GM15510 (cell line): Measurements from ENCODE around the gene CLEC10A.

Source experiments
- POLR2A ChIP-seq: IDR thresholded peaks from 3 replicates; pipeline ENCODE4 v1.6.1; 2011; ENCODE audit warnings: borderline replicate concordance; ENCODE audit not compliant: insufficient read length; ENCODE audit errors: extremely low read depth

Gene CLEC10A, protein sequence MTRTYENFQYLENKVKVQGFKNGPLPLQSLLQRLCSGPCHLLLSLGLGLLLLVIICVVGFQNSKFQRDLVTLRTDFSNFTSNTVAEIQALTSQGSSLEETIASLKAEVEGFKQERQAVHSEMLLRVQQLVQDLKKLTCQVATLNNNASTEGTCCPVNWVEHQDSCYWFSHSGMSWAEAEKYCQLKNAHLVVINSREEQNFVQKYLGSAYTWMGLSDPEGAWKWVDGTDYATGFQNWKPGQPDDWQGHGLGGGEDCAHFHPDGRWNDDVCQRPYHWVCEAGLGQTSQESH

GRCh38 chr17:7079581-7080455, at the start of gene CLEC10A:
Gene CLEC10A, minus strand, starts transcription at chr17:7080251. Its CDS starts 1,439 bp downstream, at chr17:7078812.
- no peak for TF ChIP-seq POLR2A

GRCh38 chr17:7129311-7129710, 49.3 kb upstream of the CLEC10A start:
- no peak for TF ChIP-seq POLR2A

DNA sequence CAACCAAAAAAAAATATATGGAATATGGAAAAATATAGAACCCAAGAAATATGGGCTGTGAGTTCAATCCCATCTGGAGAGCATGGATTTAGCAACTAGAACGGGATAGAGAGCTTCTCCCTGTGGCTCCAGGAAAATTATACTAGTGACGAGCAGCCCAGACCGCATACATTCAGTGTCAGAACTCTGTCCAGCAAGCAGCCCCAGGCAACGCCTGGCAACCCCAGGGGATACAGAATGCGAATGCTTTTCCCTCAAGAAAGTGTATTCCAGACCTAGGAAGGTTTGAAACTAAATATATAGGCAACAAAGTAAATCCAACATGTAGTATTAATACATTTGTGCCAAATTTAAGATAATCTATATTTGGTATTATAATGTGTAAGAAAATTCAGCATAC, 48.1 kb upstream of the CLEC10A start:
- TF ChIP-seq POLR2A, result no peak

- TF ChIP-seq POLR2A, result no peak
Observed at GRCh38 chr17:7124923-7125322, 44.9 kb upstream of the CLEC10A start.

DNA sequence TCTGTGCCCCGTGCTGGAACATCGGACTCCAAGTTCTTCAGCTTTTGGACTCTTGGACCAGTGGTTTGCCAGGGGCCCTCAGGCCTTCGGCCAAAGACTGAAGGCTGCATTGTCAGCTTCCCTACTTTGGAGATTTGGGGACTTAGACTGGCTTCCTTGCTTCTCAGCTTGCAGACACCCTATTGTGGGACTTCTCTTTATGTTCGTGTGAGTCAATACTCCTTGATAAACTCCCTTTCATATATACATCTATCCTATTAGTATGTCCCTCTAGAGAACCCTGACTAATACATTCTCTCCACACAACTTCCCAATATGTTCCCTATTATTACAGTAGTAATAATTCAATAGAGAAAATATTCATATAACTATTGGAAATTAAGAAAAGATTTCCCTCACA, 43.8 kb upstream of the CLEC10A start:
- TF ChIP-seq POLR2A, result no peak

- no peak for TF ChIP-seq POLR2A
Observed at GRCh38 chr17:7122381-7122780, 42.3 kb upstream of the CLEC10A start.

DNA sequence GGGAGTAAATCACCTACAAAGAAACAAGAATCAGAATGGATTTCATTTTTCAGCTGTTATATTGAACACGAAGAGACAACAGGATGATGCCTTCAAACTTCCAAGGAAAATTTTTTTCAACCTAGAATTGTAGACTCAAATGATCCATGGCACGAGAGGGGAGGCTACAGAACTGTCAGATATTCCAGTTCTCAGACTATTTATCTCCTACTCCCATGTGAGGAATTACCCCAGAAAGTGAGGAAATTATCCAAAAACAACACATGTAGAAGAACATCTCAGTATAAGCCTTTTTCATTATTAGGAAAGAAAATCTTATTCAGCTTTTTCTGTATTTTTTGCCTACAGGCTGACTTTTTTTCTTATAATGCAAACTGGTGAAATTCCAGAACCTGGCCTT, 40.1 kb upstream of the CLEC10A start:
- no peak for TF ChIP-seq POLR2A

- no peak for TF ChIP-seq POLR2A
Observed at GRCh38 chr17:7119314-7119713, 39.3 kb upstream of the CLEC10A start.

GRCh38 chr17:7114875-7115614, 35.0 kb upstream of the CLEC10A start:
- no peak for TF ChIP-seq POLR2A

DNA sequence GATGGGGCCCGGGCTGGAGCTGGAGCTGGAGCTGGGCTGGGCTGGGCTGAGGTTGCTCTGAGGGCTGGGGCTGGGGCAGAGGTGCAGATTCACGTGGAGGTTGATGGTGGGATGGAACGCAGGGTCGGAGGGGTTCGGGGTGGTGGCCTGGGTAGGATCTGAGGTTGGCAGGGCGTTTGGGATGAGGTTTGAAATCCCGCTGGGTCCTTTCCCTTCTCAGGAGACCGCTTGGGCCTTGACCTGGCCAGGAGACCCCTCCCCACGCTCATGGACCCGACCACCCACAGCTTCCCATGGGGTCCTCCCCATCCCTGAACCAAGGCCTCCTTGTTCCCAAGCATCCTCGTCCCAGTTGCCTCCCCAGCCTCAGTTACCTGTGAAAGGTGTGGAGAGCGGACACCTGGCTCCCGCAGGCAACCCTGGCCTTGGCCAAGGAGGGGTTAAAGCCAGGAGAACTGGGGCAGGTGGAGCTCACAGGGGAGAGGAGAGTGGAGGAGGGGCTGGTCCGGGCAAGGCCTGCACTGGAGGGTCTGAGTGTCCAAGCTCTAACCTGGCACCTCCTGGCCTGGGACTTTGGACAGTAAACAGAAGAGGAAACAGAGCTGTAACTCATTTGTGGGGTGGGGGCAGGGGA, 34.3 kb upstream of the CLEC10A start, which contains the start of gene ASGR2:
ASGR2 (minus strand) TSS at position 582 of the 634 bp plus-strand sequence. CDS start 582 bp downstream, outside the sequence.
- TF ChIP-seq POLR2A, result no peak

DNA sequence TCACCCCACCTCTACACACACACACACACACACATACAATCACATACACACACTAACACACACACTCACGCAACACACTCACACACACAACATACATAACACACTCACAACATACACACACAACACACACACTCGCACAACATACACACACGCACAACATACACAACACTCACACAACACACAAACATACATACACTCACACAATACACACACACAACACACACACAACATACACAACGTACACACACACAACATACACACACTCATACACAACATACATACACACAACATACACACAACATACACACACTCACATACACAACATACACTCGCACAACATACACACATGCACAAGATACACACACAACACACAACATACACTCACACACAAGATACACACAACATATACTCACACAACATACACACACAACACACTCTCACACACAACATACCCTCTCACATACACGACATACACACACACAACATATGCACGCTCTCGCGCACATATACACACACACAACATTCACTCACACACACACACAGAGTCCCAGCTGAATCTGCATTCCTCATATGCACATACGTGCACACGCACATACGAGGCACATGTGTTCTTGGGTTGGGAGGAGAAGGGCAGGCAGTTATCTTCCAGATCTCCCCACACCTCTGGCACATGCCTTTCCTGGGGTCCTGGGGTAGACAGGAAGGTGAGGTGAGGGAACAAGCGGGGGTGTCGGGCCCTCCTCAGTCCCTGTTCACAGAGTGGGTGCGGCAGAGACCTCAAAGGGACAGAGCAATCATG, 33.4 kb upstream of the CLEC10A start:
- no peak for TF ChIP-seq POLR2A

DNA sequence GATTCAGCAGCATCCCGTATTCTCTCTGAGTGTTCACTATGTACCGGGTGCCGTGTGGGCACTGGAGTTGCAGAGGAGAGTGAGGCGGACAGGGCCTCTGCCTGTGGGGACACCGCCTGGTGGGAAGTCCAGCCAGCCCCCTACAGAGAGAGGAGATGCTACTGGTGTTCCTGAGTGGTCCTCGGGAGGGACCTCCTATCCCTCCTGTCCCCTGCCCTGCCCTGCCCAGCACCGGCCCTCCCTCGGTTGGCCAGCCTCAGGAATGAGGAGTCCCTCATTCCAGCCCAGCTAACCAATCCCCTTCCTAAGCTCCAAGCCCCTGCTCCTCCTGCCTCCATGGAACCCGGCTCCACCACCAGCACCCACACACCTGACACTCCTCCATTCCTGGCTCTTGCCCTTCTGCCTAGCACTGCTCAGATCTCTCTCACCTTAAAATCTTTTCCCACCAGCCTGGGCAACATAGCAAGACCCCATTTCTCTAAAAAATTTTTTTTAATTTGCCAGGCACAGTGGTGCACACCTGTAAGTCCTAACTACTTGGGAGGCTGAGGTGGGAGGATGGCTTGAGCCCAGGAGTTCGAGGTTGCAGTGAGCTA, 32.6 kb upstream of the CLEC10A start:
- no peak for TF ChIP-seq POLR2A

DNA sequence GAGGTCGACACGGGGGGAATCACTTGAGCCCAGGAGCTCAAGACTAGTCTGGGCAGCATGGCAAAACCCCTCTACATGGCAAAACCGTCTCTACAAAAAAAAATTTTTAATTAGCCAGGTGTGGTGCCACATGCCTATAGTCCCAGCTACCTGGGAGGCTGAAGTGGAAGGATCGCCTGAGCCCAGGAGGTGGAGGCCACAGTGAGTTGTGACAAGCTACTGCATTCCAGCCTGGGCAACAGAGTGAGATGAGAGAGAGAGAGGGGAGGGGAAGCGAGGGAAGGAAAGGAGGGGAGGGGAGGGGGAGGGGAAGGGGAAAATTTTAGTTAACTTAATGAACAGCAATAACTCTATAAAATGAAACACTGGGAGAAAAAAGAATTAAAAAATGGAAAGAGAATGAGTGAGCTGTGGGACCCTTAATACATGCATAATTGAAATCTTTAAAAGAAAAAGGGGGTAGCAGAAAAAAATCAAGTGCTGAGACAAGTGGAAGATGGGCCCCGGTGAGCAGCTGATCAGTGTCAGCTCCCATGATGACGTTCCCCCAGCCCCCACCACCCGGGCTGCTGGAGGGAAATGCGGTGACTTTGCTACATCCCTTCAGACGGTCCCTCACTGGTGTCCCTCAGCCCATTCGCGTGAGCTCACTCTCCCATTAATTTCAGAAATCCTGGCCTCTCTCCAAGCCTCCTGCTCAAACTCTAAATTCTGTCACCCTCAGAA, 31.9 kb upstream of the CLEC10A start:
- no peak for TF ChIP-seq POLR2A
